Upper lobe of left lung (tissue), 6 donors: ENCODE measurements around the gene AEBP1. TPM values are rescaled to one million over a fixed set of nuclear protein-coding genes. Genes with fewer than 3 reads are reported as not detected.

ENCODE experiments used
- ATAC-seq, 2 donors: fragments of 200-7000 bp; cut with Tn5 transposase; one replicate each; pipeline ENCODE4 v1.9.1; 2022; ENCODE audit warnings: mild to moderate bottlenecking in 2 of 2, moderate library complexity in 2 of 2; ENCODE audit not compliant: low FRiP score in 2 of 2
- DNase-seq, 2 donors: peaks; one replicate each; pipeline ENCODE4 v3.0.0-alpha.2; 2019 to 2020
- H3K27ac ChIP-seq, 4 donors: fragments of 200-600 bp; sonication (generic); one replicate each; pipeline ENCODE4 v1.5.1; 2016 to 2019
- H3K27me3 ChIP-seq, 4 donors: fragments of 200-600 bp; sonication (generic); one replicate each; pipeline ENCODE4 v1.5.1; 2017 to 2019
- H3K36me3 ChIP-seq, 4 donors: fragments of 200-600 bp; sonication (generic); one replicate each; pipeline ENCODE4 v1.5.1; 2016 to 2019
- H3K4me1 ChIP-seq, 4 donors: fragments of 200-600 bp; sonication (generic); one replicate each; pipeline ENCODE4 v1.5.1; 2018 to 2019
- H3K4me3 ChIP-seq, 4 donors: fragments of 200-600 bp; sonication (generic); one replicate each; pipeline ENCODE4 v1.5.1; 2017 to 2019; ENCODE audit warnings: mild to moderate bottlenecking in 2 of 4, moderate library complexity in 1 of 4
- H3K9me3 ChIP-seq, 4 donors: fragments of 200-600 bp; sonication (generic); one replicate each; pipeline ENCODE4 v1.5.1; 2018 to 2019
- CTCF ChIP-seq, 6 experiments: fragments of 450-650 bp in 4 of 6; fragments of 200-600 bp in 2 of 6; sonication (generic) in 2 of 6; IDR thresholded peaks; one replicate each; pipeline ENCODE4 v1.5.1; 2016 to 2019; ENCODE audit warnings: antibody characterized with exemption in 6 of 6
- EP300 ChIP-seq, 4 donors: sonication (generic); formaldehyde crosslinking; IDR thresholded peaks; one replicate each; pipeline ENCODE4 v1.5.1; 2017; ENCODE audit warnings: antibody characterized with exemption in 4 of 4, control low read depth in 2 of 4
- POLR2A ChIP-seq, 4 donors: fragments of 450-650 bp; IDR thresholded peaks; one replicate each; pipeline ENCODE4 v1.5.1; 2016 to 2017; ENCODE audit warnings: antibody characterized with exemption in 4 of 4, mild to moderate bottlenecking in 2 of 4
- POLR2AphosphoS5 ChIP-seq, 2 donors: sonication (generic); formaldehyde crosslinking; IDR thresholded peaks; one replicate each; pipeline ENCODE4 v1.5.1; 2017; ENCODE audit warnings: antibody characterized with exemption in 2 of 2
- WGBS, 2 donors: methylation state at CpG; one replicate each; pipeline ENCODE4 v1.1.5; 2017 to 2018; 5-methylcytosine and 5-hydroxymethylcytosine counted together
- total RNA-seq, 6 donors: library from RNA; depleted of rRNA in 4 of 6; stranded (reverse); fragments of >200 nt in 4 of 6; gene quantifications; one replicate each; pipeline versions ENCODE4 v1.1.0 to v1.2.1, GENCODE V29; 2016 to 2021
- donor health status: DM: no; HTN: no; CAD: no; lungs with moderate emphysema.
- donor health status: DM: no; HTN: yes; CAD: no; lungs with severe emphysema.

Gene AEBP1
- total RNA-seq, 6 donors from 2014 or later, result 34.1 to 241 (median 92.7) TPM

- TF ChIP-seq POLR2AphosphoS5 (IDR thresholded peaks at IDR 0.05) (no peak), EP300 (IDR thresholded peaks at IDR 0.05) (no peak), CTCF (IDR thresholded peaks at IDR 0.05) (no peak), POLR2A (IDR thresholded peaks at IDR 0.05) (no peak)
- Histone ChIP-seq H3K36me3 (no peaks in the 10 kb centered on the region), H3K27ac (no peak overlapping the region), H3K9me3 (no peaks in the 10 kb centered on the region), H3K4me1 (peaks cover 11 to 18% (median 18%) of the 10 kb centered on the region in 4 donors), H3K4me3 (no peak overlapping the region), H3K27me3 (peaks cover 0 to 11% (median 2%) of the 10 kb centered on the region in 4 donors)
- no peak for DNase-seq
- ATAC-seq, result no peak
- 85% methylated on average over 9 of the region's 9 CpGs for WGBS, 2 donors
Observed at GRCh38 chr7:44148961-44149536, 44.9 kb downstream of the AEBP1 start.

DNA sequence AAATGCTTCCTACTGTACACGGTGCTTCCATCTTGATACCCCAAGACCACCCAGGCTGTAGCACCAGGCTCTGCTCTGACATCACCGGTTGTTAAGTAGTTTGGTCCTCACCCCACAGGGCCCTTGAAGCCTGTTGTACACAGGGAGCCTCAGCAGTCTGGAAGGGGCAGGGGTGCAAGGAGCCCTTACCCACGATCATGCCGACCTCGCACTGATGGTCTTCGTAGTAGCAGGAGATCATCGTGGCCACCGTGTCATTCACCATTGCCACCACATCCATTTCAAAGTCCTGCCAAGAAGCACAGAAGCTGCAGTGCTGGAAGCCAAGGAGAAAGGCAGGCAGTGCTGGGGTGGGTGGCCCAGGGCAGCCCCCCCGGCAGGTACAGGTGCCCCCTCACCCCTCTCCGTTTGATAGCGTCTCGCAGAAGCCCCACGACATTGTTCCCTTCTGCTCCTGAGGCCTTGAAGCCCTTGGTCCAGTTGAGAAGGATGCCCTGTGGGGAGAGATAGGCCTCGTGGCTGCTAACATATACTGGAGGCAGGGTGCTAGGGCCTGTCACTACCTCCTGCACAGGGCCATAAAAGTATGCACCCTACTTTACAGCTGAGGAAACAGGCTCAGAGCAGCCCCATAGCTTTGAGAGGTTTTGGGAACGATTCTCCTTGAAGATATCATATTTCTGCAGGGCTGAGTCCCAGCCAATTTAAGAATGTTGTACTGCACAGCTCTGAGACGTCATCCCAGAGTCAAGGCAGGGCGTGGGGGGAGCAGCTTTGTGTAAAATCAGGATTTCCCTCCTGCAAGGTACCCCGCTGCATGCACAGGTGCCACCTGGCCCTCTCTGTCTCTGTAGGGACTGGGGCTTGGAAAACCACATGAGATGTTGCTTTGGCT is 45.7 kb downstream of the AEBP1 start:
- Histone ChIP-seq H3K4me3 (no peak overlapping the region), H3K36me3 (no peaks in the 10 kb centered on the region), H3K27ac (no peak overlapping the region), H3K9me3 (no peaks in the 10 kb centered on the region), H3K27me3 (peaks cover 0 to 11% (median 2%) of the 10 kb centered on the region in 4 donors), H3K4me1 (peaks cover 11 to 18% (median 18%) of the 10 kb centered on the region in 4 donors)
- TF ChIP-seq EP300 (IDR thresholded peaks at IDR 0.05), result no peak
- TF ChIP-seq POLR2A (IDR thresholded peaks at IDR 0.05), result no peak
- no peak for TF ChIP-seq POLR2AphosphoS5 (IDR thresholded peaks at IDR 0.05)
- no peak for TF ChIP-seq CTCF (IDR thresholded peaks at IDR 0.05)
- no peak for ATAC-seq
- no peak for DNase-seq
- WGBS, 2 donors, result 73 to 88% methylated on average over 11 to 18 of the region's 18 CpGs

- peaks cover 11 to 14% (median 14%) of the 10 kb centered on the region in 4 donors for H3K4me1 ChIP-seq
- WGBS, 2 donors, result 75 to 100% methylated on average over 1 to 5 of the region's 5 CpGs
- no peaks in the 10 kb centered on the region for H3K9me3 ChIP-seq
- ATAC-seq, result no peak
- no peak overlapping the region for H3K27ac ChIP-seq
- no peak for DNase-seq
- peaks cover 0 to 9% (median under 1%) of the 10 kb centered on the region in 4 donors for H3K27me3 ChIP-seq
- H3K4me3 ChIP-seq, result no peak overlapping the region
- no peak for TF ChIP-seq EP300 (IDR thresholded peaks at IDR 0.05)
- no peak for TF ChIP-seq POLR2A (IDR thresholded peaks at IDR 0.05)
- TF ChIP-seq CTCF (IDR thresholded peaks at IDR 0.05), result no peak
- TF ChIP-seq POLR2AphosphoS5 (IDR thresholded peaks at IDR 0.05), result no peak
- H3K36me3 ChIP-seq, result no peaks in the 10 kb centered on the region
Observed at GRCh38 chr7:44150466-44150832, 46.3 kb downstream of the AEBP1 start.

DNA sequence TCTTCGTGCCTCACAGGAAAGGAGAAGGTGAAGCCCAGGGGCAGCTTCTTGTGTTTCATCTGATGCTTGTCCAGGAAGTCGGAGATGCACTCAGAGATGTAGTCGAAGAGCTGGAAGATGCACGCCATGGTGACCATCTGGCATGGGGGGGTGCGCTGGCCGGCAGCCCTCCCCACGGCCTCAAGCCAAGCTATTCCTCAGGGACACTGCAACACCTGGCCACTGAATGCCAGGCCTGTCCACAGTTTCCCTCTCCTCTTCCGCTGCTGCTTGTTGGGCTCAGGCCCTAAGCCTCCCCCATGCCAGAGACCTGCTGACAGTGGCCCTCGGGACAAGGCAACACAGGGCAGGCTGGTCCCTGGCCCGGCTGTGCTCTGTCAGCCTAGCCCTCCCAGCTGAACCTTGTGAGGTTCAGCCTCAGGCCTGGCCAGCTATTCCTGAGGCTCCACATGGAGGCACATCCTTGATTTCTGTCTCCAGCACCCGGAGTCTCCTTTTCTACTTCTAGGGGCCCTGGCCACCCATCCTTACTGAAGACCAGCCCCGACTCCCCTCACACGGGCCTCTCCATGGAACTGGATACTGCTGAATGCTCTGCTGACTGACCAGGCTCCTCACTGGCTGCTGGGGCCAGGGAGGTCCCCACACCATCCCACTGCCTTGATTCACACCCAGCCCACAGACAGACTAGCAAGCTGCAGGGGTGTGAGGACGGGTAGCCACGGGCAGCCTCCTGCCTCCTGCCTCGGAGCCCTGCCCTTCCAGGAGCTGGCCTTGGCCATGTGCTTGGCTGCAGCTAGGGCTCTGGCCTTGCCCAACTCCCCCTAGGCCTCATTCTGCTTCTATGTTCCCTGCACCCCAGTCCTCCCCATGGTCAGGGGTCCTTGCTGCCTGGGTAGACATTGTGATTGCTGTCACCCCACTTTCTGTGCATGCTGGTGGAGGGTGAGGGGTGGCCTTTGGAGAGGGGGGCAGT is 47.1 kb downstream of the AEBP1 start:
- no peak for ATAC-seq
- Histone ChIP-seq H3K27me3 (peaks cover 0 to under 1% (median 0%) of the 10 kb centered on the region in 4 donors), H3K4me3 (no peak overlapping the region), H3K27ac (no peak overlapping the region), H3K4me1 (peaks cover 5 to 6% (median 6%) of the 10 kb centered on the region in 4 donors), H3K36me3 (no peaks in the 10 kb centered on the region), H3K9me3 (no peaks in the 10 kb centered on the region)
- 92 to 93% methylated on average over 7 to 16 of the region's 16 CpGs for WGBS, 2 donors
- TF ChIP-seq CTCF (IDR thresholded peaks at IDR 0.05), result no peak
- DNase-seq, result no peak
